ENCODE results near the gene HSP90AB1. TPM values are rescaled to one million over a fixed set of nuclear protein-coding genes. Genes with fewer than 3 reads are reported as not detected.

Gene HSP90AB1
- total RNA-seq, 1 donor from 2014 or later = 759 TPM

DNA sequence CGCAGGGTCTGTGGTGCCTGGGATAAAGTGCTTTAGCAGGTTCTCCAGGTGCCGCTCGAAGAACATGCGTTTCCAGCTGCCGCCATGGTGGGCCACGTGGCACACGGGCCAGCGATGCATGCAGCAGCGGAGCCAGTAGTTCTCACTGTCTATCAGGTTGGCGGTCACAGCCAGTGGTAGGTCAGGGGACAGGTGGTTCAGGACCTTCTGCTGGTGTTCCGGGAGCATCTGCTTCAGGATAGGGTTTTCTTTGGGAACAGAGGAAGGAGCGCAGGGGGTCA is 39.3 kb downstream of the HSP90AB1 start:
- DNase-seq (ENCODE audit: low read depth) = no peak

DNA sequence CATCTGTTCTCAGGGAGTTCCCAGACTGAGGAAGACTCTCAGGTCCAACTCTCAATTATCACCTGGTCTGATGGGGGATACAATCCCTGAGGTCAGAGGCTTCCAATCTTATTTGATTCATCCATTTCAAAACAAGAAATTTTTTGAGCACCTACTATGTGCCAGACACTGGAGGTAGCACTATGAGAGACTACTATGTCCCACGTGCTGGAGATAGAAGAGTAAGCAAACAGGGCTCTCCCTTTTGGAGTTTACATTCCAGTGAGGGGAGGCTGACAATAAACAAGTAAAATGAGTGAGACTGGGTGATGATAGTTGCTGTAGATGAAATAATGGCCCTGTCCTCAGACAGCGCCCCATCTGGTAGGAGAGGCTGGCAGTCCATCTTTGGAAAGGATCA is 39.8 kb downstream of the HSP90AB1 start:
- DNase-seq (ENCODE audit: low read depth) = no peak

DNA sequence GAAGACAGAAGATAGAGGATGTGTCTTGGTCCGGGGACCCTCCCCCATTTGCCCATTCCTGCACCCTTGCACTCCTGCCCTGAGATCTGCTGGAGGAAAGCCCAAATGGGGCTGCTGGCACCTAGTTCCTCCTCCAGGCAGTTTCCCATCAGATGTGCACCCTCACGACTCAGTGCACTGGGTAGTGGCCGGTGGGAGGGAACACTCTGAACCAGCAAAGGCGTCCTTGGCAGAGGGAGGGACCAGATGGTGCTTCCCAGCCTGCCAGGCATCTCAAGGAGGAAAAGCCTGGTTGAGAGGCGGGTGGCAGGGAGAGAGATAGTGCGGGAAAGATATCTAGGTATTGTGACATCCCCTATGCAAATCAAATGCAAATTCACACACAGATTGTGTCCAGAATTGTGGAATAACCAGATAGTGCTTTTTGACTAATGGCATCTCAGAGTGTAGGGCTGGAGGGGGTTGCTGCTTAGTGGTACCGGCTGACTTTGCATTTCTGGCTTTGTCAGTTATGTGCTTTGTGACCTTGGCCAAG is 42.9 kb downstream of the HSP90AB1 start:
- DNase-seq (ENCODE audit: low read depth) = no peak

DNA sequence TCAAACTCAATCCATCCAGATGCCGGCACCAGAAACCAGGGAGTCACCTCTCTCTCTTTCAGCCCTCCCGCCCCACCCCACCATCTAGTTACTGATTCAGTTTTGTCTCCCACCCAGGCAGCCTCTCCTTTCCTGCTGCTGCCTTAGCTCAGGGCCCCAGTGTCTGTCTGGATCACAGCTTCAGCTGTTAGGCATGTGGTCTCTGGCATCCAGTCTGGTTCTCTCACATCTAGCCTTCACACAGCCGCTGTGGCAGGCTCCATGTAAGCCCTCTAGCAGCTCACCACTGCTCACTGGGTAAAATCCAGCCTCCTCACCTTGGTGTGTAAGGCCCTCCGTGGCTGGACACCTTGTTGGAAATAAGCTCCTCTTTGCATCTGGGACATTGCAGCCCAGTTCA is 44.9 kb downstream of the HSP90AB1 start:
- DNase-seq (ENCODE audit: low read depth) = no peak

DNA sequence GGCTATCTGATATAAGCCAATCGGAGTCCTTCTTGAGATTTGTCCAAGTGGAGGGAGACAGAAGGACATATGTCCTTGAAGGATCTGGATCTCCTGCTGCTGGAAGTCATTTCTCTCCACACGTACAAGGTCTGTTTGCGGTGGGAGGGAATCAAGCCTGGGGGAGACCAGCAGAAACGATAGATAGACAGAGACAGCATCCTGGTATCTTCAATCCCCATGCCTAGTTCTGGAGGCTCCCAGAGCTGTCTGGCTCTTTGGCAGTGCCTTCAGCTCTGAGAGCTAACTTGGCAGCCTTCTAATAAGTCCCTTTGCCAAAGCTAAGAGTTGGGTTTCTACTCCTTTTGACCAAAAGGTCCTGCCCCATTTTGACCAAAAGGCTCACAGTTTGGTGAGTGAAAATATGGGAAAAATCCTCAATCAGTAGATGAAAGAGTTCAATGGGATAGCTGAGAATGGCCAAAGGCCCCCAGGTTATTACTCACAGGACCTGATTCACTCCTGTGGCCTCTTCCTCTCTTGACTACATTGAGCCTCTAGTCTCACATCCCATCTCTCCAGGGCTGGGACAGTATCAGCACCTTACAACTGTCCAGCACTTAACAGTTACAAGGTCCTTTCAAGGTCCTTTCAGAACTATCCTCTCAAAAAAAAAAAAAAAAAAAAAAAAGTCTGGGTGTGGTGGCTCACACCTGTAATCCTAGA is 45.9 kb downstream of the HSP90AB1 start:
- no peak for DNase-seq (ENCODE audit: low read depth)

DNA sequence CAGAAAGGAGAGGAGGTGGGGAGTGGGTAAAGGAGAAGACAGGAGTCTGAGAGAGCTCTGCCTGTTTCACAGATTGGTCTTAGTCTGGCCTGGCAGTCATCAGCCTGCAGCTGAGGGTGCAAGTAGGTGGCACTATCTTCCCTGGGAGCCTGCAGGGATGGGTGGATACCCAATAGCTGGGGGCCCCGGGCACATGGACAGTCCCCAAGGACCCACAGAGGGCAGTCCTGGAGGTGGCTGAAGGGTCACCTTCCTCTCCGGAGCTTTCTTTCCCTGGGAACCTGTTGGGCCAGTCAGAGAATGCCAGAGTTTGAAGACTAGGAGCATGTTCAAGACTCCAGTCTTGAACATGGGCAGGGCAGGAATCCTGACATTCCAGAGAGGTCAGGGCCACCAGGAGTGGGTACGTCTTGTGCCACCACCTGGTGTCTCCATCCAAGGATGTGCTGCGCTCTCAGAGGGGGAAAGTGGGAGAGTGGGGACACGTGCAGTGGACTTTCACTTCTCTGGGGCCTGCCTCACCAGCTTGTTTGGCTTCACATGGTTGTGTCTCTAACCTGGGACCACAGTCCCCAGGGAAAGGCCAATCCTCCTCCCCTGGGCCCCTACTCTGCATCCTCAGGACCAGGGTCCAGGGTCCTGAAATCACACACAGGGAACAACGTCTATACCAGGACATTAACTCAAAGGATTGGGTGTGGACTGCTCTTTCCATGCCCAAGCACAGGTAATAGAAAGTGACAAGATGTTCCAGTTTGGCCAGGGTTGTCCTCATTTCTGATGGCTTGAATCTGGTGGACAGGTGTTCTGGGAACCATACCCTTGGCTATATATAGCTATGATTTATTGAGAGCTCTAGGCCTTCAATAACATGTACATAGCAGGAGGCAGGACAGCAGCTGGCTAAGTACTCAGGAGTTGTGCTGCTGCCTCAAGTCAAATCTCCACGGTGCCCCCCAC is 48.2 kb downstream of the HSP90AB1 start:
- DNase-seq (ENCODE audit: low read depth) = no peak

DNA sequence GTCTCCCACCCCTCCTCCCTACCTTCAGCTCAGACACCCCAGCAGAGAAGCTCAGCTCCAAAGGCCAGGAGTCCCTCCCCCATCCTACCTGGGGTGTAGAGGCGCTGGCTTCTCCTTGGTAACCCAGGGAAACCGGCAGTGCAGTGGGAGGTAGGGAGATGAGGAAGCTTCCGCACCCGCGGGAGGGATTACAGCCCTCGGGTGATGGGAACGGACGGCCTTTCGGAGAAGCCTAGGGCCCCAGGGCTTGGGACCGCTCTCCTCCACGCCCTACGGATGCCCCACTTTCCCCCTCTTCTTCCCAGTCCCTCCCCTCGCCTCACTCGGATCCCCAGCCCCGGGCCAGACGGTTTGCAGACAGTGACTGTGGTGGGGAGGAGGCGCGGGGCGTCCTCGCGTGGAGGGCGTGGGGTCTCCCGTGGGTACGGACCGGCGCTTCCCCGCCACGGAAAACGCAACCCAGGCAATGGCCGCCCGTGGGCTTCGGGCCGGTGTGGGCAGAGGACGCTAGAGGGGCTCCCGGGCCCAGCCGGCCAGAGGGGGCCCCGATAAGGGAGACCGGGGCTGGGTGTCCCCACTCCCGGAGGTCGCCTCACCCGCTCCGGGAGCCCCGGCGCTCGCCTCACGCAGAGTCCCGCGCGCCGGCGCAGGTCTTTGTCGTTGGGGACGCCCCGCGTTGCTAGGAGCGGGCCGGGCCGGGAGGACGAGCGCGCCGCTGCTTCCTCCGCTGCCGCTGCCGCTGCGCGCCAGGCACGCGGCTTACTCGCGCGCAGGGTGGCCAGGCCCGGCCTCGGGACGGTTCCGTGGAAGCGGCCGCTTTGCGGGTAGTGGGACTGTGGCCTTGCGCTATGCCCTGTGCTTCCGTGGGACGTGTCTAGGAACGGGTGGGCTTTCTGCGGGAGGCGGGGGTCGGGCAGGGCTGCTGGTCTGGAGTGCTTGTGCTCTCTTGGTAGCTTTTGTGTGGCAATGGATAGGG is 50.5 kb downstream of the HSP90AB1 start:
- DNase-seq (ENCODE audit: low read depth) = no peak

DNA sequence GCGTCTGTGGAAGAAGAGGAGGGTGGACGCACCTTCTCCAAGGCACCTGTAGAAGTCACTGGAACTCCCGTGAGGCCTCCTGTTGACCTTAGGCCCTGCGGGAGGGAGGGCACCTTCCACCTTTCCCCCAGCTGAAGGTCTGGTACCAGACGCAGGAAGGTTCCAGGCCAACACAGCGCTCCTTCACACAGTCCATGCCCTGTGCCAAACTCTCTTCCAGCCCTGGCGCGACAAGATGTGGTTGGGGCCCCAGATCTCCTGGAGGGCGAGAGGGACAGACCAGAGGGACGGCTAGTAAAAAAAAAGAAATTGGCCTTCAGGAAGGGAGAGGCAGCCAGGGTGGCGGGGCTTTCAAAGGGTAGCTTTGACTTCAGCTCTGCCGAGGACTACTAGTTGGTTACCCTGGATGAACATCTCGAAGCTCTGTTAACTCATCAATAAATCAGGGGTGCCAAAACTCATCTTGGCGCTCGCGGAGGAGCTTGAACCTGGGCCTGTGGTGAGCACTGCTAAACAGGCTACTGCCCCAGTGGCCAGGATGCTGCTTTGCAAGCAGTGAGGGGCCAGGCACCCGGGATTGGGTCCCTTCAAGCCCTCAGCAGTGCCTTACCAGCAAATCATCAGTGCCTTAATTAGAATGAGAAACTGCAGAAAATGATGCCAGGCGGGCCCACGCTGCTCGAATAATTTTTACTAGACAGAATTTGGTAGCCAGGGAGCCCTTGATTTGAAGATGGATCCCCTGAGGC is 51.3 kb downstream of the HSP90AB1 start:
- DNase-seq (ENCODE audit: low read depth) = no peak

DNA sequence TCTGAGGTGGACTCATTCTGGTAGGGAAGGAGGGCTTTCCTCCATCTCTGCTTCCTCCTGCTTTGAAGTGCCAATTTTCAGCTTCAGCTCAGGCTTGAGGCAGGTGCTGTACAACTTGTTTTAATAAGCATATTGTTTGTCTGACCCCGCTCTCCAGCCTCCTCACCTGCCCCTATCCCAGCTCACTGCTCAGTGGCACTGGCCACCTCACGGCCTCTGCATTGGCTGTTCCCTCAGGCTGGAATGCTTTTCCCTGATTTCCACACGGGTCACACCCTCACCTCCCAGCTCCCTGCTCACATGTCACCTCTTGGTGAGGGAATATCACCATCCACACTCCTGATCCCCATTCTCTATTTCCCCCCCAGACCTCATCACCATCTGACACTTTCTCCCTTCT is 52.0 kb downstream of the HSP90AB1 start:
- DNase-seq (ENCODE audit: low read depth) = no peak

DNA sequence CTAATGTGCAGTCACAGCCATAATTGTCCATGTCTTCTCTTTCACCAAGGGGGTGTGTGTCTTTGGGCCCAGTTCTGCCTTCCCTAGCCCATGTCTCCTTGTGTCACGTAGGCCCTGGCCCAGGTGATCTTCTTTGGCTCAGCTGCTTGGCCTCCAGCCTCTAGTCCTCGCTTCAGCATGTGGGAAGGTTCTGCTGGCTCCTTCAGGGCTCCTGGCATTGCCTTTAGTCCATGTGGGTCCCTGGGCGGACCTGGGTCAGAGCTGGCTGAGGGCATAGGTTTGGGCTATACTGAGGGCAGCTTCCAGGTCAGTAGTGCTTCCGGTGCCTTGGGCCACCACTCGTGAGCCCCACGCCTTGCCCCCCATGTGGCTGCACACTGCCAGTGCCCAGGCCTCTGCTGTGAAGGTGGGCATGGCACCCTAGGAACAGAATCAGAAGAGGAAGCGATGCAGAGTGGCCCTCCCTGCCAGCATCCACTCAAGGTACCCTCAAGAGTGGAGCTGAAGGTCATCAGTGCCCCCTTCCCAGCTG is 53.5 kb downstream of the HSP90AB1 start:
- no peak for DNase-seq (ENCODE audit: low read depth)

DNA sequence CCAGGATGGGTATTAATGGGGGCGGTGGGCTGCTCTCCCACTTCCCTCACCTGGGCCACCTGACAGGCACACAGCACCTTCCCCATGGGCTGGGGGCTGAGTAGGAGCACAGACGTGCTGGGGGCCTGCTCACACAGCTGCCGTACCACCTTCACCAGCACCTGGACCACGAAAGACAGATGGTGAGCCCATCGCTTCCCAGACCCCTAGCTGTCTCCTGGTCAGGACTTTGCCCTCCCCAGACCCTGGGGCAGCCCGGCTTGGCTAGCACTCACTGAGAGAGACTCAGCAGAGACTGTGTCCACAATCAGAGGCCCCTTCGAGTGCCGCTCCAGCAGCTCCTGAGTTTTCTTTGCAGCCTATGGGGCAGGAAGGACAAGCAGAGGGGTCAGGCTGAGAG is 54.2 kb downstream of the HSP90AB1 start:
- DNase-seq (ENCODE audit: low read depth) = no peak

DNA sequence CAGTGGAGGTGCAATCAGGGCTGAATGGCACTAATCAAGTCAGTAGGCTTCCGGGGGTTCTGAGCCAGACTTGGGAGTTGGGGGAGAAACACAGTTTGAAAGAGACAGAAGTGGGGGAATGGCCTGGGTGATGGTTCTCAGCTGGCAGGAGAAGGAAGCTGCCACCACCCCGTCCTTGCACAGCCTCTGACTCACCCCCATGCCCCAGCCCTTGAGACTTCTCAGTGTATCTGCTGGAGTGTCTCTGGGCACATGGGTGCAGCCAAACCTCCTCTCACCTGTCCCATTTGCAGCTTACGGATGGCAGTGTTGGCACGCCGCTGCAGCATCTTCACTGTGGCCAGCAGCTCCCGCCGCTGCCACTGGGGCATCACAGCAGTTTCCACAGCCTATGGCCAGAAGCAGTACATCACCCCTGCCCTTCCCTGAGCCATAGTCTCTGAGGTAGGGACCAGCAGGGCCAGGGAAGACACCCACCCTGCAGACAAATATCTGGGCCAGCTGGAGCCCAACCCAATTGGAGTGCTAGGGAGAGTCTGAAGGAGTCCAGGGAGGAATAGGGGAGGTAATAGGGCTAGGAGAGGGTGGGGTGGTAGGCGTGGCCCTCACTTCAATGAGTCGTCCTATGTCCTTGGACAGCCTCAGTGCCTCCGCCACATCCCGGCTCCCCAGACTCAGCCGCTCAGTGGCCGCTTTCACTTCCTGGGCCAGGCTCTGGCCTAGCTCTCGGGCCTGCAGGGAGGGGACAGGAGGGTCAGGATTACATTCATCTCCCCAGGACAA is 55.1 kb downstream of the HSP90AB1 start:
- DNase-seq (ENCODE audit: low read depth) = no peak

DNA sequence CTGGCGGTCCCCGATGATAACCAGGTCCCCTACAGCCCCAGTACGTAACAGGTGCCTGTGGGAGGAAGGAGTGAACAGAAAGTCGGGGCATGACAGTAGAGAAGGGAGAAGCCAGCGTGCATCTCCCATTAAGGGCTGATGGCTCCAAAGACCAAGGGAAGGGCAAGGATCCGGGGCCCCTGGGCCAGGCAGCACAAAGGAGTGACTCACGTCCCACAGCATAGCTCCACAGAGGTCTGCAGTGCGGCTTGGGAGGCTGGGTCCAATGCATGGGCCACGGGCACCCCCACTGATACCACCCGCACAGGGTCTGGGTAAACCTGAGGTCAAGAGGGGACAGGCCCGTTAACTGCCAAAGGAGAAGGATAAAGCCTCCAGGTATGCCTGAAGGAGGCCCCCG is 56.0 kb downstream of the HSP90AB1 start:
- no peak for DNase-seq (ENCODE audit: low read depth)

Other genes with a start within 250 kb of the HSP90AB1 start
- 44.9 and 167 TPM in 2 replicates for gene MRPL14, start 119.6 kb upstream of the HSP90AB1 start, total RNA-seq
- gene TMEM63B, start 119.5 kb upstream of the HSP90AB1 start, total RNA-seq = 59.6 and 112 TPM in 2 replicates
- gene CAPN11, start 88.3 kb upstream of the HSP90AB1 start, total RNA-seq = not detected in 2 replicates
- not detected in 2 replicates for gene MYMX, start 30.2 kb upstream of the HSP90AB1 start, total RNA-seq
- 15.1 and 15.3 TPM in 2 replicates for gene SLC29A1, start 23.5 kb upstream of the HSP90AB1 start, total RNA-seq
- gene SLC35B2, start 10.4 kb downstream of the HSP90AB1 start, total RNA-seq = 64.3 and 103 TPM in 2 replicates
- gene NFKBIE, start 18.4 kb downstream of the HSP90AB1 start, total RNA-seq = 17.6 and 28.1 TPM in 2 replicates
- gene TMEM151B, start 23.3 kb downstream of the HSP90AB1 start, total RNA-seq = not detected in 2 replicates
- gene AARS2, start 66.2 kb downstream of the HSP90AB1 start, total RNA-seq = 8.2 and 15.5 TPM in 2 replicates
- not detected in 2 replicates for gene SPATS1, start 95.5 kb downstream of the HSP90AB1 start, total RNA-seq
- 23.6 and 27.3 TPM in 2 replicates for gene CDC5L, start 140.6 kb downstream of the HSP90AB1 start, total RNA-seq